Activated CD4-positive, alpha-beta memory T cell treated with anti-CD3 and anti-CD28 coated beads for 36 hours (primary cell): ENCODE results near the gene MXI1. TPM values are rescaled to one million over a fixed set of nuclear protein-coding genes. Genes with fewer than 3 reads are reported as not detected.
"Not testable (repeated sequence)": the region's sequence is repeated elsewhere in the genome, so short reads cannot be mapped to it uniquely, and the experiment has no call there.

Experiments
- CTCF ChIA-PET: fragments of 350-600 bp; sonication (Branson Sonifier 250); formaldehyde crosslinking; loops from one replicate; lab custom pipeline; 2021; ENCODE audit warnings: antibody characterized with exemption, inconsistent platforms; lab: Charles Lee
- POLR2A ChIA-PET: fragments of 350-600 bp; sonication (Branson Sonifier 250); formaldehyde crosslinking; loops from one replicate; lab custom pipeline; 2021; ENCODE audit warnings: antibody characterized with exemption; lab: Charles Lee
- DNase-seq: peaks from one replicate; pipeline ENCODE4 v3.0.0-alpha.2; 2020
- H3K27ac Mint-ChIP-seq: one replicate; pipeline ENCODE4 v1.8.0; 2021; ENCODE audit warnings: mixed read lengths
- H3K27me3 Mint-ChIP-seq: one replicate; pipeline ENCODE4 v1.8.0; 2021; ENCODE audit warnings: mixed read lengths
- H3K36me3 Mint-ChIP-seq: one replicate; pipeline ENCODE4 v1.8.0; 2021; ENCODE audit warnings: mixed read lengths
- H3K4me1 Mint-ChIP-seq: one replicate; pipeline ENCODE4 v1.8.0; 2021; ENCODE audit warnings: low read depth, mixed read lengths
- H3K4me3 Mint-ChIP-seq: one replicate; pipeline ENCODE4 v1.8.0; 2021; ENCODE audit warnings: mild to moderate bottlenecking, mixed read lengths
- H3K9me3 Mint-ChIP-seq: one replicate; pipeline ENCODE4 v1.8.0; 2021; ENCODE audit warnings: mixed read lengths
- intact Hi-C: fragments of 100-400 bp; cut with micrococcal nuclease; formaldehyde crosslinking; loops from one replicate; pipeline ENCODE4 v1.15.1; 2023
- total RNA-seq, 2 experiments: library from RNA; stranded (reverse); gene quantifications; one replicate each; pipeline ENCODE4 v1.2.3, GENCODE V29; 2021

MXI1 gene
- total RNA-seq, 2 experiments from 2014 or later, result 29.3 to 33.1 TPM

- CTCF ChIA-PET, result interaction anchor here (1.0 to 4.1 kb wide), 3 partner anchors 14 to 222 kb away, joined by 4 to 30 read pairs (median 5); no protein-coding TSS in a partner anchor
- Mint-ChIP-seq H3K36me3 (peaks cover 9% of the 10 kb centered on the region), H3K27ac (peak overlapping the region; percentile 77), H3K9me3 (peaks cover 13% of the 10 kb centered on the region), H3K27me3 (peaks cover 5% of the 10 kb centered on the region), H3K4me1 (peaks cover 44% of the 10 kb centered on the region), H3K4me3 (no peak overlapping the region)
- no peak for DNase-seq
- POLR2A ChIA-PET, result interaction anchor here (0.6 to 2.1 kb wide), 4 partner anchors 19 to 177 kb away, joined by 3 to 9 read pairs (median 4); no protein-coding TSS in a partner anchor
- intact Hi-C loops, result no loop called here
Observed at GRCh38 chr10:110324201-110324804, 116.9 kb downstream of the MXI1 start.

DNA sequence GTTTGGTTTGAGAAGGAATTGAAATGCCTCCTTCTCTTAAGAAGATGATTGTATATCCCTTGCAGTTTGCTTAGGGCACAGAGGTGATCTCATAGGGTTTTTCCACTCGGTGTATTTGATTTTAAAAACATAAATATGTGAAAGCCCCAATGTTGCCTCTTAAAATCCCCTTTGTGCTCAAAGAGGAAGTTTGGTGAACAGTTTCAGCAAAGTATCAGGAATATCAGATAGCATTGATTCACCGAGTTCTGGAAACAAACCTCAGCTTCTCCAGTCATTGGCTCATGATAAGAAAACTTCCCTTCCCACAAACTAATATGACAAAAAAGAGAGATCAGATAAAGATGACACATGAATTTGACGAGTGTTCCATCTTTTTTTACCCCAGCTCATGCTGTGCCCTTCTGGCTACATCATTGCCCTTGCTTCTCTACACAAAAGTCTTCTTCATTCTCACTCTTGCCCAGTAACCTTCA lies 117.4 kb downstream of the MXI1 start:
- H3K4me3 Mint-ChIP-seq, result no peak overlapping the region
- ChIA-PET CTCF (interaction anchor here (0.6 to 4.1 kb wide), 4 partner anchors 12 to 222 kb away, joined by 3 to 30 read pairs (median 4); no protein-coding TSS in a partner anchor), POLR2A (interaction anchor here (0.6 to 2.1 kb wide), 4 partner anchors 20 to 174 kb away, joined by 3 to 9 read pairs (median 3); no protein-coding TSS in a partner anchor)
- peaks cover 18% of the 10 kb centered on the region for H3K9me3 Mint-ChIP-seq
- H3K27ac Mint-ChIP-seq, result peak overlapping the region; percentile 77
- no peak for DNase-seq
- H3K4me1 Mint-ChIP-seq, result peaks cover 44% of the 10 kb centered on the region
- H3K36me3 Mint-ChIP-seq, result peaks cover 9% of the 10 kb centered on the region
- intact Hi-C loops, result loop anchor here (1.0 kb wide), 1 partner anchor 28 kb away; no protein-coding TSS in a partner anchor
- H3K27me3 Mint-ChIP-seq, result peaks cover 5% of the 10 kb centered on the region

DNA sequence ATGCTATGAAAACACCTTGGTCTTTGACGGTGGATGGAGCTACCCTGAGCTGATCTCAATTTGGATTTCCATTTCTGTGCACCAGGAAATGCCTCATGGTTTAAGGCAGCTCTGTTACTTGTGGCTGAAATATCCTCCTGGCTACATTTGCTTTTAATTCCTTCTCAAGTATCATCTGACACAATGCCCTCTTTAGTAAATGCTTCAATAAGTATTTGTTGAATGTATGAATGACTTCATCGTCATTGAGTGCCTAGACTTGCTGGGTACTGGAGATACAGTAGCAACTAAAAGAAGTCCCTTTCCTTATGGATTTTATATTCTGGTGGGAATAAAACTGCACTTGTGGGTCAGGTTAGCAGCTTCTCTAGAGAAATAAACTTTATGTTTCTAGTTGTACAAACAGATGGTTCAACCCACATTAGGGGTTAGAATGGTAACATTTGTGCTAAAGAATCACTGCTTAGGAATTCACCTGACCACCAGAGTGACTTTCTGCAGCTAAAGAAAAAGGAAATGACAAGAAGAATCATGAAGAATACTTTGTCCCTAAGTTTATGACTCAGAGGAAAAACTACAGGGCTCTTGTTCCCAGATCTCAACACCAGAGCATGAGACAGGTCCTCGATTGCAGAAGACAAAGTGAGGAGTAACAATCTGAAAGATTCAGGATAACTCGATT lies 119.1 kb downstream of the MXI1 start:
- CTCF ChIA-PET, result interaction anchor here (0.7 to 4.1 kb wide), 5 partner anchors 16 to 346 kb away, joined by 3 to 30 read pairs (median 4); no protein-coding TSS in a partner anchor
- intact Hi-C loops, result loop anchor here (1.0 kb wide), 1 partner anchor 9 kb away; no protein-coding TSS in a partner anchor
- H3K27ac Mint-ChIP-seq, result peak overlapping the region; percentile 64
- H3K36me3 Mint-ChIP-seq, result peaks cover 11% of the 10 kb centered on the region
- peaks cover 26% of the 10 kb centered on the region for H3K9me3 Mint-ChIP-seq
- peaks cover 5% of the 10 kb centered on the region for H3K27me3 Mint-ChIP-seq
- H3K4me3 Mint-ChIP-seq, result no peak overlapping the region
- no peak for DNase-seq
- POLR2A ChIA-PET, result interaction anchor here (0.7 to 2.1 kb wide), 4 partner anchors 30 to 203 kb away, joined by 3 to 9 read pairs (median 3); no protein-coding TSS in a partner anchor
- peaks cover 44% of the 10 kb centered on the region for H3K4me1 Mint-ChIP-seq

GRCh38 chr10:110327262-110327914 lies 120.0 kb downstream of the MXI1 start:
- Mint-ChIP-seq H3K27ac (no peak overlapping the region), H3K27me3 (peaks cover 3% of the 10 kb centered on the region), H3K36me3 (peaks cover 7% of the 10 kb centered on the region), H3K4me3 (no peak overlapping the region), H3K9me3 (peaks cover 23% of the 10 kb centered on the region), H3K4me1 (peaks cover 41% of the 10 kb centered on the region)
- ChIA-PET POLR2A (no interaction called here), CTCF (interaction anchor here (1.1 to 4.1 kb wide), 5 partner anchors 17 to 345 kb away, joined by 3 to 30 read pairs (median 4); no protein-coding TSS in a partner anchor)
- intact Hi-C loops, result loop anchor here (1.0 kb wide), 1 partner anchor 8 kb away; no protein-coding TSS in a partner anchor
- no peak for DNase-seq

DNA sequence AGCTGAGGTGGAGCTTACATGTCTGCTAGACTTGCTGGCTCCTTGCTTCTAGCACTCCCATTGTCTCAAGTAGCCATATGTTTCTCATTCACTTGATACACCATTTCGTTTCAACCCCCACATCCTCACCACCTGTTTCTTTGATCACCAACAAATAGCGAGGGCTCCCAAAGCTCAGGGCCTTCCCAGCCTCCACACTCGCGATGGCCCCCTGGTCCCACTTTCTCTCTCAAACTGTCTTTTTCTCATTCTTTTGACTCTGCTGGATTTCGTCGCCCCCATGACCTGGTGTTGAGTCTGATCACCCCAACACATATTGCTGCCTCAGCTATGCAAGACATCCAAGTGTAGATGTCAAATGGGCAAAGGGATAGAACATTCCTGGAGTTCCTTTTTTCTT lies 123.3 kb downstream of the MXI1 start:
- intact Hi-C loops, result no loop called here
- H3K4me1 Mint-ChIP-seq, result peaks cover 22% of the 10 kb centered on the region
- ChIA-PET CTCF (no interaction called here), POLR2A (no interaction called here)
- peaks cover 3% of the 10 kb centered on the region for H3K27me3 Mint-ChIP-seq
- no peak overlapping the region for H3K27ac Mint-ChIP-seq
- DNase-seq, result no peak
- H3K4me3 Mint-ChIP-seq, result no peak overlapping the region
- H3K36me3 Mint-ChIP-seq, result peaks cover 4% of the 10 kb centered on the region
- H3K9me3 Mint-ChIP-seq, result peaks cover 19% of the 10 kb centered on the region

DNA sequence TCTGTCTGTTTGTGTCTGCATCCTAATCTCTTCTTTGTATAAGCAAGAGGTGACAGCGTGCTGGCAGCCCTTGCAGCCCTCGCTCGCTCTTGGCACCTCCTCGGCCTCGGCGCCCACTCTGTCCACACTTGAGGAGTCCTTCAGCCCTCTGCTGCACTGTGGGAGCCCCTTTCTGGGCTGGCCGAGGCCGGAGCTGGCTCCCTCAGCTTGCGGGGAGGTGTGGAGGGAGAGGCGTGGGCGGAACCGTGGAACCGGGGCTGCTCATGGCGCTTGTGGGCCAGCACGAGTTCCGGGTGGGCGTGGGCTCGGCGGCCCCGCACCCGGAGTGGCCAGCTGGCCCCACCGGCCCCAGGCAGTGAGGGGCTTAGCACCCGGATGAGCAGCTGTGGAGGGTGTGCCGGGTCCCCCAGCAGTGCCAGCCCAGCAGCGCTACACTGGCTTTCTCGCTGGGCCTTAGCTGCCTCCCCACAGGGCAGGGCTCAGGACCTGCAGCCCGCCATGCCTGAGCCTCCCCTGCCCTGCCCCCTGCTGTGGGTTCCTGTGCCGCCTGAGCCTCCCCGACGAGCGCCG lies 123.9 kb downstream of the MXI1 start:
- intact Hi-C loops, DNase-seq, POLR2A ChIA-PET, H3K27me3 Mint-ChIP-seq, H3K4me3 Mint-ChIP-seq, H3K27ac Mint-ChIP-seq, H3K36me3 Mint-ChIP-seq: not testable (repeated sequence)
- CTCF ChIA-PET, result interaction anchor here (1.1 kb wide), 1 partner anchor 217 kb away, joined by 5 read pairs; no protein-coding TSS in a partner anchor
- Mint-ChIP-seq H3K9me3 (peaks cover 19% of the 10 kb centered on the region), H3K4me1 (peaks cover 21% of the 10 kb centered on the region)

- H3K27me3 Mint-ChIP-seq, result no peaks in the 10 kb centered on the region
- ChIA-PET CTCF (interaction anchor here (0.8 to 2.0 kb wide), 3 partner anchors 21 to 213 kb away, joined by 3 to 7 read pairs (median 6); no protein-coding TSS in a partner anchor), POLR2A (interaction anchor here (1.5 kb wide), 1 partner anchor 164 kb away, joined by 5 read pairs; no protein-coding TSS in a partner anchor)
- H3K36me3 Mint-ChIP-seq, result peaks cover 4% of the 10 kb centered on the region
- no peak overlapping the region for H3K27ac Mint-ChIP-seq
- H3K4me3 Mint-ChIP-seq, result no peak overlapping the region
- no peak for DNase-seq
- H3K9me3 Mint-ChIP-seq, result peaks cover 16% of the 10 kb centered on the region
- H3K4me1 Mint-ChIP-seq, result peaks cover 16% of the 10 kb centered on the region
- intact Hi-C loops, result no loop called here
Observed at GRCh38 chr10:110334061-110334656, 126.8 kb downstream of the MXI1 start.

- Mint-ChIP-seq H3K36me3 (peaks cover 4% of the 10 kb centered on the region), H3K9me3 (peaks cover 7% of the 10 kb centered on the region), H3K27me3 (peaks cover 3% of the 10 kb centered on the region), H3K27ac (peak overlapping the region; percentile 40), H3K4me1 (peaks cover 16% of the 10 kb centered on the region), H3K4me3 (no peak overlapping the region)
- no peak for DNase-seq
- CTCF ChIA-PET, result no interaction called here
- intact Hi-C loops, result loop anchor here (1.0 kb wide), 2 partner anchors 8 to 18 kb away; no protein-coding TSS in a partner anchor
- POLR2A ChIA-PET, result interaction anchor here (1.5 kb wide), 1 partner anchor 163 kb away, joined by 5 read pairs; no protein-coding TSS in a partner anchor
Observed at GRCh38 chr10:110335314-110336064, 128.1 kb downstream of the MXI1 start.

GRCh38 chr10:110336111-110336721 lies 128.8 kb downstream of the MXI1 start:
- Mint-ChIP-seq H3K27me3 (peaks cover 3% of the 10 kb centered on the region), H3K27ac (no peak overlapping the region), H3K9me3 (no peaks in the 10 kb centered on the region), H3K36me3 (no peaks in the 10 kb centered on the region), H3K4me3 (no peak overlapping the region), H3K4me1 (peaks cover 16% of the 10 kb centered on the region)
- no peak for DNase-seq
- intact Hi-C loops, result no loop called here
- ChIA-PET CTCF (interaction anchor here (0.5 to 1.0 kb wide), 3 partner anchors 17 to 122 kb away, joined by 3 to 4 read pairs (median 3); no protein-coding TSS in a partner anchor), POLR2A (no interaction called here)
